Upper lobe of right lung (tissue), 1 donor: ENCODE results near the gene RXFP1. TPM values are rescaled to one million over a fixed set of nuclear protein-coding genes. Genes with fewer than 3 reads are reported as not detected.

ENCODE experiments used
- ATAC-seq: fragments of 200-7000 bp; cut with Tn5 transposase; one replicate; pipeline ENCODE4 v1.9.1; 2020; ENCODE audit warnings: mild to moderate bottlenecking, moderate library complexity
- DNase-seq: peaks from one replicate; pipeline ENCODE4 v3.0.0-alpha.2; 2020
- H3K27ac ChIP-seq: fragments of 200-600 bp; one replicate; pipeline ENCODE4 v1.8.0; 2022
- H3K27me3 ChIP-seq: fragments of 200-600 bp; one replicate; pipeline ENCODE4 v1.8.0; 2022; ENCODE audit warnings: mild to moderate bottlenecking
- H3K36me3 ChIP-seq: fragments of 200-600 bp; one replicate; pipeline ENCODE4 v1.8.0; 2022
- H3K4me1 ChIP-seq: fragments of 200-600 bp; one replicate; pipeline ENCODE4 v1.8.0; 2022
- H3K4me3 ChIP-seq: fragments of 200-600 bp; one replicate; pipeline ENCODE4 v1.8.0; 2022; ENCODE audit warnings: mild to moderate bottlenecking
- H3K9me3 ChIP-seq: fragments of 200-600 bp; one replicate; pipeline ENCODE4 v1.8.0; 2022
- intact Hi-C: fragments of 100-400 bp; cut with DNase I; formaldehyde crosslinking; loops from one replicate; pipeline ENCODE4 v1.11.0; 2022
- total RNA-seq: library from RNA; stranded (reverse); fragmentation: NEBNext Ultra II Directional; extraction: Animal tissue kit (Norgen Biotek cat#: 25700); gene quantifications from one replicate; pipeline ENCODE4 v1.2.1, GENCODE V29; 2021
- TF ChIP-seq, protein P1 (sequence below): fragments of 200-600 bp; IDR thresholded peaks from one replicate; pipeline ENCODE4 v1.8.0; 2022; ENCODE audit warnings: antibody characterized with exemption
- donor health status: DM: no; HTN: yes; CAD: no; lungs with severe emphysema.

Gene RXFP1
- total RNA-seq, 1 donor from 2014 or later: 7.9 TPM

DNA sequence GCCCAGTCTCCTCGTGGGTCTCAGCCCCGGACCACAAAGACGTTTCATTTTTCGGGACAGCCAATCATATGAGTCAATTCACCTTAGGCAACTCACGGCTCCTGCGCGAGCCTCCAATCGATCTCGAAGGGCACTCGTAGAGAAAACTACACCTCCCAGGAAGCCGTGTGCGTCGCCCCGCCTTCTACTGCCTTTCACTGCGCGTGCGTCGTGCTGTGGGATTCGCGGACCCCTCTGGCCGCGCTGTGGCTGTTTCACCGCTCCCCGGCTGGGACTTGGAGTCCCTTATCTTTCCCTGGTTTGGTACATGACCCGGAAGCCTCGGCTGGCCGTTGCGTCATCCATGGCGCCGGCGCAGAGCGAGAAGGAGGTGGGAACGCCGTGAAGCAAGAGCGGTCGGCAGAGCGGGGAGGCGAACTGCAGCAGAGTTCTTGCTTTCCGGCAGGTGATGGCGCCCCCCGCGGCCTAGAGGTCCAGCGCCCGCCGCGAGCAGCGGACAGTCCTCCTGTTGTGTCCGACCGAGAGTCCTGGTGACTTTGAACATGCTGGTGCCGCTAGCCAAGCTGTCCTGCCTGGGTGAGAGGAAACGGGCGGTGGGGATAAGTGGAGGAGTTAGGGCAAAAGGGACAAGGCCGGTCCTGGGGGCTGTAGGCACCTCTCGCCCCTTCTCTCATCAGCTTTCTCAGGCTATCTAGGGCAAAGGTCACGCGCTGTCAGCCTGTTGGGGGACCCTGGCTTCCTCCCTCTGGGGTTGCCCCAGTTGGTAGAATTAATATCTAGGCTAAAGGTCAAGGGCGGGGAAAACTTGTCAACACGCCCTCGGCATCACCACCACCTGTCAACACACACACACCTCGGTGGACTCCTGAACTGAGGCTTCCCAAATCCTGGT is 150.5 kb downstream of the RXFP1 start, which contains the start of gene ETFDH:
Gene ETFDH (plus strand): TSS at position 382 of the 892 bp plus-strand sequence. CDS start 161 bp downstream, at position 543.
- Histone ChIP-seq H3K27me3 (no peaks in the 10 kb centered on the region), H3K4me3 (peak within 1 kb of the TSS; percentile 69), H3K36me3 (no peaks in the 10 kb centered on the region), H3K9me3 (no peaks in the 10 kb centered on the region), H3K4me1 (peaks cover 12% of the 10 kb centered on the region), H3K27ac (peak within 1 kb of the TSS; percentile 93)
- TF ChIP-seq, protein P1, sequence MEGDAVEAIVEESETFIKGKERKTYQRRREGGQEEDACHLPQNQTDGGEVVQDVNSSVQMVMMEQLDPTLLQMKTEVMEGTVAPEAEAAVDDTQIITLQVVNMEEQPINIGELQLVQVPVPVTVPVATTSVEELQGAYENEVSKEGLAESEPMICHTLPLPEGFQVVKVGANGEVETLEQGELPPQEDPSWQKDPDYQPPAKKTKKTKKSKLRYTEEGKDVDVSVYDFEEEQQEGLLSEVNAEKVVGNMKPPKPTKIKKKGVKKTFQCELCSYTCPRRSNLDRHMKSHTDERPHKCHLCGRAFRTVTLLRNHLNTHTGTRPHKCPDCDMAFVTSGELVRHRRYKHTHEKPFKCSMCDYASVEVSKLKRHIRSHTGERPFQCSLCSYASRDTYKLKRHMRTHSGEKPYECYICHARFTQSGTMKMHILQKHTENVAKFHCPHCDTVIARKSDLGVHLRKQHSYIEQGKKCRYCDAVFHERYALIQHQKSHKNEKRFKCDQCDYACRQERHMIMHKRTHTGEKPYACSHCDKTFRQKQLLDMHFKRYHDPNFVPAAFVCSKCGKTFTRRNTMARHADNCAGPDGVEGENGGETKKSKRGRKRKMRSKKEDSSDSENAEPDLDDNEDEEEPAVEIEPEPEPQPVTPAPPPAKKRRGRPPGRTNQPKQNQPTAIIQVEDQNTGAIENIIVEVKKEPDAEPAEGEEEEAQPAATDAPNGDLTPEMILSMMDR: peak; percentile 63
- ATAC-seq: peak; percentile 97
- intact Hi-C loops: no loop called here
- peak; percentile 100 for DNase-seq

DNA sequence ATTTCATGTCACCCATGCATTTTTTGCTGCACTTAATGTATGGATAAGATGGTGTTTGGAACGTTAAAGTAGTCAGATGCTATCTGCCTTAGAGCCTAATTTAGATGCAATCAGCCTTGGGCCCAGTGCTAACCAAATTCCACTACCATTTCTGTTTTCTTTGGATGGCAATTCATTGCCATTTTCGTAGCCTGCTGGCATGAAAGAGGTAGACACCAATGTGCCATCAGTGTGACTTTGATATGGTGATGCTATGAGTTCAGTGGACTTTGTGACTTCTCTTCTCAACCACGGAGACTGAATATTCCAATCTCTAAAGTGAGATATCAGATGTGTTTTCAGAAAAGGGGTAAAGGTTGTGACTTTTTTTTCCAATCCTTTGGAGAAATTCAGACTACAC is 152.0 kb downstream of the RXFP1 start:
- DNase-seq (no peak), ATAC-seq (no peak)
- no peaks in the 10 kb centered on the region for H3K9me3 ChIP-seq
- H3K4me1 ChIP-seq: peaks cover 12% of the 10 kb centered on the region
- no peaks in the 10 kb centered on the region for H3K27me3 ChIP-seq
- H3K36me3 ChIP-seq: no peaks in the 10 kb centered on the region
- intact Hi-C loops: no loop called here
- H3K4me3 ChIP-seq: no peak overlapping the region
- no peak overlapping the region for H3K27ac ChIP-seq
- TF ChIP-seq, protein P1: no peak

DNA sequence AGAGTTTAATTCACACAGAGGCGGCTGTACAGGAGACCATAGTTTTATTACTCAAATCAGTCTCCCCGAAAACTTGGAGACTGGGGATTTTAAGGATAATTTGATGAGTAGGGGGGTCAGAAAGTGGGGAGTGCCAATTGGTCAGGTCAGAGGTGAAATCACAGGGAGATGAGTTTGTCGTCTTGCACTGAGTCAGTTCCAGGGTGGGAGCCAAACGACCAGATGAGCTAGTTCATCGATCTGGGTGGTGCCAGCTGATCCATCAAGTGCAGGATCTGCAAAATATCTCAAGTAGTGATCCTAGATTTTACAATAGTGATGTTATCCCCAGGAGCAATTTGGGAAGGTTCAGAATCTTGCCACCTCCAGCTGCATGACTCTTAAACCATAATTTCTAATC is 154.4 kb downstream of the RXFP1 start:
- DNase-seq (no peak), ATAC-seq (no peak)
- Histone ChIP-seq H3K4me3 (no peak overlapping the region), H3K36me3 (peaks cover 5% of the 10 kb centered on the region), H3K27me3 (no peaks in the 10 kb centered on the region), H3K27ac (no peak overlapping the region), H3K9me3 (no peaks in the 10 kb centered on the region), H3K4me1 (peaks cover 5% of the 10 kb centered on the region)
- intact Hi-C loops: no loop called here
- TF ChIP-seq, protein P1: no peak

DNA sequence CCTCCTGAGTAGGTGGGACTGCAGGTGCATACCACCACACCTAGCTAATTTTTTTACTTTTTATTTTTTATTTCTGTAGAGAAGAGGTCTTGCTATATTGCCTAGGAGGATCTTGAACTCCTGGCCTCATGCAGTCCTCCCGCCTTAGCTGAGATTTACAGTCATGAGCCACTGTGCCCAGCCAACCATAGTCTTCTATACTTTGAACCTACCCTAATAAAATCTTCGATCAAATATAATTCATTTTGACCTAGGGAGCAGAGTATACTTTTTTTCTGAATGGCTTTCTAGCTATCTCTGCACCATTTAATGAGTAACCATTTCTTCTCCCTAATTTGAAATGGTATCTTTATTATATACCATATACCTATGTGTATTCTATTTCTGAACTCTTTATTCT is 157.1 kb downstream of the RXFP1 start:
- Histone ChIP-seq H3K27ac (no peak overlapping the region), H3K4me1 (no peaks in the 10 kb centered on the region), H3K4me3 (no peak overlapping the region), H3K27me3 (no peaks in the 10 kb centered on the region), H3K36me3 (peaks cover 8% of the 10 kb centered on the region), H3K9me3 (no peaks in the 10 kb centered on the region)
- TF ChIP-seq, protein P1: no peak
- ATAC-seq (no peak), DNase-seq (no peak)
- intact Hi-C loops: no loop called here

DNA sequence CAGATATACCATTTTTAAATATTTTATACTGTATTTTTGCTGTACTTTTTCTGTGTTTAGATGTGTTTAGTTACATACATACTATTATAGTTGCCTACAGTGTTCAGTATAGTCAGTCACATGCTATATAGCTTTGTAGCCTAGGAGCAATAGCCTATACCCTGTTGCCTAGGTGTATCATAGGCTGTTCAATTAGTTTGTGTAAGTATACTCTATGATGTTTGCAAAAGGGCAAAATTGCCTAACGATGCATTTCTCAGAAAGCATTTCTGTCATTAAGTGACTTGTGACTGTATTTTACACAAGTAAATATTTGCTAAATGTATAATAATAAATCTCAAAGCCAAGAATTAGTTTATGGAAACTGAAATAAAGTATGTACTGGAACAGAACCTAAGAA is 159.9 kb downstream of the RXFP1 start:
- TF ChIP-seq, protein P1: no peak
- Histone ChIP-seq H3K4me1 (no peaks in the 10 kb centered on the region), H3K36me3 (peaks cover 13% of the 10 kb centered on the region), H3K27ac (no peak overlapping the region), H3K9me3 (no peaks in the 10 kb centered on the region), H3K4me3 (no peak overlapping the region), H3K27me3 (no peaks in the 10 kb centered on the region)
- ATAC-seq: no peak
- DNase-seq: no peak
- intact Hi-C loops: no loop called here
